Fibroblast of skin of right biceps (primary cell): Measurements from ENCODE around the gene CRTAC1.
A peak's percentile ranks its signal among the peaks of the same experiment; 100 is the strongest.
"Not testable (repeated sequence)": the region's sequence is repeated elsewhere in the genome, so short reads cannot be mapped to it uniquely, and the experiment has no call there.

ENCODE experiments used
- DNase-seq: peaks from one replicate; pipeline ENCODE4 v3.0.0-alpha.2; 2013

Gene CRTAC1

DNA sequence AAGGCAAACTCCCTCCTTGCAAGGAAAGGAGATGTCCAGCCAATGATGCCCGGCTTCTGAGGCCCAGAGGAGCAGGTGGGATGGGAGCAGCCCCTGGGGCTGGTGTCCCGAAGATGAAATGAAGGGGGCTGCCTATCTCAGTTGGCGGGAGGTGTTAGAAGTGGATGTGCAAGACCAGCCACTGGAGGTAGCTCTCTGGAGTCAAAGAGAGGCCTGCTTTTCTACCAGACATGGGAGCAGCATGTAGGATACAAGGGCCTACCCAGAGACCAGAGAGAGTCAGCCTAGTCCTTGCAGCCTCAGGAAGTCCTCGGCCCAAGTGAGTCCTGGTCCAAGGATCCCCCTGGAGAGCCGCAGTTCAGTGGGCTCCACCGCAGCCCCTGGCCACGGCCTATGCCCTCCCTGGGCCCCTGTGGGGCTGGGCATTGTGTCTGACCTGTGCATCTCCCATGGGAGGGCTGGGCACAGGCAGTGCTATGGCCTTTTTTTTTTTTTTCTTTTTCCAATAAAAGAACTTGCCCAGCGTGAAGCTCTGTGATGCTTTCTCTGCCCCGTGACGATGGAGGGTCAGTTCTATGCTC, 163.1 kb downstream of the CRTAC1 start:
- DNase-seq = no peak

DNA sequence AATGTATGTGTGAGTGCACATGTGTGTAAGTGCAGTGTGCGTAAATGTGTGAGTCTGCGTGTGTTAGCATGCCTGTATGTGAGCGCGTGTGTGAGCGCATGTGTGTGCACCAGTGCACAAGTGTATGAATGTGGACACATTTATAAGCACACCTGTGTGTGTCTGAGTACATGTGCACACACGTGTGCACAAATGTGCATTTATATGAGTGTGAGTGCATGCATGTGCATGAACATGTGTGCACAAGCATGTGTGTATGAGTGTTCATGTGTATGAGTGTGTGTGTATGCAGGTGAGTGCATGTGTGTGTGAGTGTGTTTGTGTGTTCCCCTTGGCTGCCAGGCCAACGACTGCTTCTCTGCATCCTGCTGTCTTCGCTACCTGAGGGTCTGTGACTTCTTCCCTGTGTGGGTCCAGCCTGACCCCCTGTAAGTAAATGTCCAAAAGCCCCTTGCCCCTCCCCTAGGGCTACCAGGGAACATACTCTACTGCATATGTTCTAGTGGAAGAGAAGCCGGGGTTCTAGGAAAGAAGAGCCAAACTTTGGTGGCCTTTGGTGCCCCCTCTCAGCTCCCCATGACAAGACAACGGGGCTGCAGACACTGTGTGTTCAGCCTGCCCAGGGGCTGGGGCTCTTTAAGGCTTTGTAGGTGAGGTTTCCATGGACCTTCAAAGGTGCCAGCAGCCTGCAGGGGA, 163.7 kb downstream of the CRTAC1 start:
- no peak for DNase-seq

- DNase-seq = no peak
These were observed 164.9 kb downstream of the CRTAC1 start for GRCh38 chr10:97865488-97865887.

DNA sequence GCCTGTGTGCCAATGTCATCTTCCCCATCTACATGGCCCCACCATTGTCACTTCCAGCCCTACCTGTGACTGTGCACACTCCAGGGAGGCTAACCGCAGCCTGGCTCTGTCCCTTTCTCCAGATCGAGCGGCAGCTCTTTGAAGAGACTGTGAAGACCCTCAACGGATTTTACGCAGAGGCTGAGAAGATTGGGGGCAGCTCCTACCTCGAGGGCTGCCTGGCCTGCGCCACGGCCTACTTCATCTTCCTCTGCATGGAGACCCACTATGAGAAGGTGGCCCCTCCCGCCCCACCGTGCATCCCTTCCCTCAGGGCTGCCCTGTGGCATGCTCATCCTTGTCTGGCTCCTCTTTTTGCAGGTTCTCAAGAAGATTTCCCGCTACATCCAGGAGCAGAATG, 166.6 kb downstream of the CRTAC1 start:
- DNase-seq = no peak

DNA sequence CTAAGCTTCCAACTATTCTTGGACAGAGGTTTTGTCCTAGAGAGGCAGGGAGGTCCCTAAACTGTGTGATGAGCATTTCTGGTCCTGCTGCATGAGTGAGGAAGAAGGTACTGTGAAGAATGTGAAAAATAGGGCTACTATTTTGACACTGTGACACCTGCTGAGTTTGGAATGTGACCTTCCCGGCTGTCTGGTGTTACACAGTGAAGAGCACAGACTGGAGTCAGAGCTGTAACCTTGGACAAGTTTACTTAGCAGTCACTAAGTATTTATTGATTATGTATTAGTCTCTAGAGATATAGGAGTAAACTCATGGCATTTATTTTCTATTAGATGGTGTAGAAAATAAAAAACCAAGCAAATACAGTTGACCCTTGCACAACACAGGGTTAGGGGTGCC, 168.5 kb downstream of the CRTAC1 start:
- no peak for DNase-seq

GRCh38 chr10:97861097-97861750, 169.2 kb downstream of the CRTAC1 start:
- DNase-seq = peak; percentile 22

GRCh38 chr10:97858001-97858439, 172.4 kb downstream of the CRTAC1 start:
- DNase-seq = no peak

DNA sequence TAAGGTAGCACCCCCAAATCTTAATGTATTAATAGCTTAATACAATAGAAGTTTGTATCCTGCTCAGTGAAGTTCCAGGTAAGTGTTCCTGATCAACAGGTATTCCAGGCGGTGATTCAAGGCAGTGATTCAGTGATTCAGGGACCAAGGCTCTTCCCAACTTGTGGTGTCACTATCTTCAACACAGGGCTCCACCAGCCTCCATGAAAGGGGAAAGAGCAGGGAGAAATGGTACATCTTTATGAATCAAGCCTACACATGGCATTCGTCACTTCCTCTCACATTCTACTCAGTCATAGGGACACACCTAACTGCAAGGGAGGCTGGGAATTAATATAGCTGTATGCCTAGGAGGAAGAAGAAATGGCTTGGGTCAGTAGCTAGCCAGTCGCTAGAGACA, 175.7 kb downstream of the CRTAC1 start:
- no peak for DNase-seq

- no peak for DNase-seq
These were observed 177.5 kb downstream of the CRTAC1 start for GRCh38 chr10:97852840-97853405.

DNA sequence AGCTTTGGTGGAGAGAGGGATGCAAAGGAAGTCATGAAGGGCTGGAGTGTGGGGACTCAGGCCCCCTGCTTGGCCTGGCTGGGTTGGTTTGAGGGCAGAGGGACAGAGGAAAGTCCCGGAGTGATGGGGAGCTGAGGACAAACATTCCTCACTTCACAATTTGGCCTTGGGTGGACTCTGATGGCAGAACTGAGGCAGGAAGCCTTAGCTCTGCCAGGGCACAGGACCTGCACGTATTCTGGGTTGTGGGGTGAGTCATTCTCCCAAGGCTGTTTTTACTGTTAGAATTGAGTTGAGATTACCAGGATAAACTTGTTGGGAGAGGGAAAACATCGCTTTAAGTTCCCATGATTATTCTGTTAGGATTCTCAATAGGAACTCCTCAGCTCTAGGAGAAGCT, 178.1 kb downstream of the CRTAC1 start:
- no peak for DNase-seq

GRCh38 chr10:97851341-97852001, 178.9 kb downstream of the CRTAC1 start:
- no peak for DNase-seq

DNA sequence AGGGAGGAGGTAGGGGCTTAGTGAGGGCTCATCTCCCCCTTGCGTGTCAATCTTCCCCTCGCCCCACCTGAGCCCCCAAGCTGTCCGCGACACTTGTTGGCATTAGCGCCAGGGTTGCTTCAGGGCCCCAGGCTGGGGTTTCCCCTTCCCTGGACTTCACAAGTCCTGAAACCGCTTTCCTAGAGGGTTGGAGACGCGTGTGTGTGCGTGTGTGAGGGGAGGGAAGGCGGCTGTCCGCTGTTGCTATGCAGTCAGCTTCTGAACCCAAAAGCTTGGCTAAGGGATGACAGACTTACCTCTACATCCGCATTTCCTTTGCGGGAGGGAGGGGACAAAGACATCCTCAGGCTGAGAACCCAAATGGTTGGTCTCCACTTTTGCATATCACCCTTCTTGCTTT, 180.0 kb downstream of the CRTAC1 start:
- no peak for DNase-seq

GRCh38 chr10:97849687-97850402, 180.6 kb downstream of the CRTAC1 start, which contains the start of gene GOLGA7B:
GOLGA7B (plus strand) TSS chr10:97849843; CDS start chr10:97850304, 461 bp downstream.
- DNase-seq = peak; percentile 35

DNA sequence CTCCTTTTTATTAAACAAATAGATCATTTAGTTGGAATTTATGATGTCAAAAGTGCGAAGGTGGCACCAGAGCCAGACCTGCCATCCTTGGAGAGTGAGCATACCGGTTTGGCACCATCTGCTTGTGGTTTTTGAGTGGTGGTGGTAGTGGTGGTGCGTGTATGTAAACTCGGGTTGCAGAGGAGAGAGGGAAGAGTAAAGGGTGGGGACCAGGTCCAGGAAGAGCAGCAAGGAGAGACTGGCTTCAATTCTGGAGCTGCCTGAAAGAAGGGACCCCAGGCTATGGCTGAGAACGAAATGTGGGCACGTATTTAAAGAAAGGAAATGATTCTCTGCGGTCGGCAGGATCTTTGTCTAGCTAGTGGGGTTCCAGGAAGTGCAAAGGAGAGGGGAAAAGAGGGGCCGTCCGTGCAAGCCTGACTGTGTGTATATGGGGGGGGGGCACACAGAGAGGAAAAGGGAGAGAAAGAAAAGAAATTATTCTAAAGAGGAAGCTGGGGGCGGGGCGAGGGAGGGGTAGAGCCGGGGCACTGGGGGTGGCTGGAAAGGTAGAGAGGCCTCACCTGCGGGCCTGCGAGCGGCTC, 181.2 kb downstream of the CRTAC1 start:
- no peak for DNase-seq

- no peak for DNase-seq
These were observed 185.7 kb downstream of the CRTAC1 start for GRCh38 chr10:97844678-97845077.

GRCh38 chr10:97843972-97844371, 186.4 kb downstream of the CRTAC1 start:
- not testable (repeated sequence) for DNase-seq

DNA sequence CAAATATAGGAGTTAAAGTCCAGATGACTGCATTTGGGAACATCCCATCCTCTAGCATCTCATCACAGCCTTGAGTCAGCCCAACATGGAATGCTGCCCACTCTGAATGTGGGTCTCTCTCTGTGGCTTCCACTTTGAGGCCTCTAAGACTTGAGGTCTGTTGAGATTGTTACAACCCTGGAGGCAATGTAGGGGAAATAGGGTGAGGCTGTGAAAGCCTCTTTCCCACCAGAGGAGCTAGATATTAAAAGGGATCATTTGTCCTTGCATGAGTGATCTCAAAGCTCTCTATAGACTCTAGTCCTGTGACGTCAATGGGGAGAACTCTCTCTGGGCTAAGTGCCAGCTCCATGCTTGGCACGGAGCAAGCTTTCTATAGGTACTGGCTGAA, 187.1 kb downstream of the CRTAC1 start:
- DNase-seq = peak; percentile 11

GRCh38 chr10:97842656-97843280, 187.7 kb downstream of the CRTAC1 start:
- no peak for DNase-seq

DNA sequence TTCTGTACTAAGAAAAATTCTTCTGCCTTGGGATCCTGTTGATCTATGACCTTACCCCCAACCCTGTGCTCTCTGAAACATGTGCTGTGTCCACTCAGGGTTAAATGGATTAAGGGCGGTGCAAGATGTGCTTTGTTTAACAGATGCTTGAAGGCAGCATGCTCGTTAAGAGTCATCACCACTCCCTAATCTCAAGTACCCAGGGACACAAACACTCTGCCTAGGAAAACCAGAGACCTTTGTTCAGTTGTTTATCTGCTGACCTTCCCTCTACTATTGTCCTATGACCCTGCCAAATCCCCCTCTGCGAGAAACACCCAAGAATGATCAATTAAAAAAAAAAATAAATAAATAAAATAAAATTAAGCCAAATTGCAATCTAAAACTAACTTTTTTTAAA, 188.3 kb downstream of the CRTAC1 start:
- DNase-seq = not testable (repeated sequence)

GRCh38 chr10:97841166-97841565, 189.3 kb downstream of the CRTAC1 start:
- DNase-seq = not testable (repeated sequence)

- no peak for DNase-seq
These were observed 192.3 kb downstream of the CRTAC1 start for GRCh38 chr10:97838091-97838490.

GRCh38 chr10:97836446-97836845, 194.0 kb downstream of the CRTAC1 start:
- DNase-seq = no peak
